Measurements from ENCODE around the gene SELENOS.

The SELENOS gene

DNA sequence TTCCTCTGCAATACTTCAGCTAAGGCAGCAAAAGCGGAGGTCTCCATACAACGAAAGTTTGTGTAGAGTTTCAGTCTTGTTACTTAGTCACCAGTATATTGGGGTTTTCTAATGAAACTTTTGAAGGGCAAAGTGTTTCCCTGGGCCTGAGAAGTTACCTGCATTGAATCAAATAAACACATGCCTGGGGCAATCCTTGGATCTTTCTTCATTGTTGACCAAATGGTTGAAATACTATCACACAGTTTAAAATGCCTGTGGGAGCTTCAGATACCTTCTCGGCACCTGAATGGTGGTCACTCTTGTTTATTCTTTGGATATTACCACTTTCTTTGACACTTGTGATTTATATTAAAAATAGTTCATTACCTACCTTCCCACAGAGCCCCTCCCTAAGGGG is 24.4 kb downstream of the SELENOS start:
- in situ Hi-C loops (cut with HindIII; ENCODE audit: low sequenced_read_pairs), result no loop called here

DNA sequence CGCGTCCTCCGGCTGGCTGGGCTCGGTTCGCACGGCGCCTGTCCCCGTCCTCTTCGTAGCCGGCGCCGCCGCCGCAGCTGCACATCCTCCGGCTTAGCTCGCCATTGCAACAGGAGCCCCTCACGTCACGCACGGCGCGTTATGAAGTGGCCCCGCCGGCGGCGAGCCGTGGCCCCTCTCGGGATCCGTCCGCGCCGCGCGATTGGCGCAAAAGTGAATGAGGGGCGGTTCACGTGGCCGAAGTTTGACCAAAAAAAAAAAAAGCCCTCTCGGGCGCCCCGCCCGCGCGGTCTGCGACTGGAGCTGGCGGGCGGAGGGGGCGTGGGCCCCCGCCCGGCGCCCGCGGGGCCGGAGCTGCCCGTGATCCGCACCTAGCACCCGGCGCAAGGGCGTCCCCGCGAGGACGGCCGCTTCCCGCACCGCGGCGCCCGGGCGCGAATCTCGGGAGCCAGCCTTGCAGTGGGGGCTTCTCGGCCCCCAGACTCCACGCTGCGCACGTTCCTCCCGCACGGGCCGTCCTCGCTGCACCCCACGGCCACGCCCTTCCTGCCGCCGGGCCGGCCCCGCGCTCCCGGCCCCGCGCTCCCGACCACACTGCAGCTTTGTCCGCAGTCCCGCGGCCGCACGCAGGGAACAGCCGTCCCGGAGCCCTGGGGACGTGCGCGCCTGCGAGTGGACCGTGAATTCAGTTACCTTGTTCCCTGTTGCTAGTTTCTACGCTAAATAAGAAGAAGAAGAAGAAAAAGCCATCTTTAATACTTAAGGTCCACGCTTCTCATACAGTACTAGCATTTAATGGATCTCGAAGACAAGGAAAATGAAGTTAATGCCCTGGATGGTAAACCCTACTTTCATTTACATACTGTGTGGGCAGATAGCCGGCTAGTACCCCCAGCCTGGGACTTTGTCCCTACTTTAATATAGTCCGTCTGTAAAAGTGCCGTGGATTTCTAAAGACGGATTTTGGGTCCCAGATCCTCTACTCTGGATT is 25.2 kb downstream of the SELENOS start, which contains the start of gene CHSY1:
Gene CHSY1 (minus strand): TSS at position 219 of the 991 bp plus-strand sequence. CDS start 592 bp downstream, outside the sequence.
- in situ Hi-C loops (cut with HindIII; ENCODE audit: low sequenced_read_pairs), result no loop called here

DNA sequence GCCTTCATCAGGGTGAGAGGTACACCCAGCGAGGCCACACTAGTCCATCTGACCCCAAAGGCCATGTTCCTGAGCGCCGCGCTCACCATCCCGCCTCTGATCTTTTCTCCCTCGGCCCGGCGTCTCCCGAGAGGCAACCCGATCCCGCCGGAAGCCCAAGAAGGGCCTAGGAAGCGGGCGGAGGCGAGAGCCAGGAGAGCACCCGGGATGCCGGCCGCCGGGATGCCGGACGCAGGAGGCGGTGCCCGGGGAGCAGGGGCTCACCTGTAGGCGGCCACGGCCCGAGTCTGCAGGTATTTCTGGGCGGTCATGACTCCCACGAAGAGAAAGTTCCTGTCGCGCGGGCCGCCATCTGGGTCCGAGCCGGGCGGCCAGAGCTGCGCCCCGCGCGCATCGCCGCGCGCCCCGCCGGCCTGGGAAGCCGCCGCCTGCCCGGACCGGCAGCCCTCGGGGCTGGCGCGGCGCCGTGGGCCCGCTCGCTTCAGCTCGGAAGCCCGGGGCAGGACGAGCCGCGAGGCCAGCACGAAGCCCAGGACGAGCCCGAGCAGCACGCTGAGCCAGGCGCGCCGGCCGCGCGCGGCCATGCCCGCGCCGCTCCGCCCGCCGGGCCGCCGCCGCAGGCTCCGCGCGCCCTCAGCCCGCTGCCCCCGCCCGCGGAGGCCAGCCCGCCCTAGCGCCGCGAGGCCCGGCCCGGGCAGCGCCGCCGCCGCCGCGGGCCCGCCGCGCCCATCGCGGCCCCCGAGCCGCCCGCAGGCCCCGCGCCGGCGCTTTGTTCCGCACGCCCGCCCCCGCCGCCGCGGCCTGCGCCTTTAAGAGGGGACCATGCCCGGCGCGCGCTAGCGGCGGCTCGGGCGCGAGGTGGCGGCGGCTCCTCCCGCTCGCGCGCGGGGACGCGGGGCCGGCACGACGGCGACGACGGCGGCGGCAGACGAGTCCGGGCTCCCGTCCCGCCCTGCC is 26.1 kb downstream of the SELENOS start:
- in situ Hi-C loops (cut with HindIII; ENCODE audit: low sequenced_read_pairs), result no loop called here

DNA sequence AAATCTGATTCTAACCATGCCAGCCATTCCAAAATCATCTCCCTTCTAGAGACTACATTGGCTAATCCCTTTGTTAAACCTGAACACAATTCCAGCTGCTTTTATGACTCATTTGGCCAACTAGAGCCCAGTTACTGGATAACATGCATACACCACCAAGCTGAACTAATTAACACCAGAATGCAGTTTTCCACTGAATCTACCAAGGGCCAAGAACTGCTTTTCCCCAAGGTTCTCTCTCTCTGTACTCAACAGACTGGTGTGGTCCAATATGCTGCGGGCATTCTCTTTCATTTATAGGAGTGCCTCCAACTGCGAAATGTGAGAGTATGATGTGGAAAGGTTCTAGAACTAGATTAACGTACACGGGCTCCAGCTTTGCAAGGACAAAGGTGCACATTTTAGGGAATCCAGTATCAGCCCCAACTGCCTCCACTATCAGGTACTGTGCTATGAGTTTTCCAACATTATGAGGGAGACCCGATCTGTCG is 26.9 kb downstream of the SELENOS start:
- in situ Hi-C loops (cut with HindIII; ENCODE audit: low sequenced_read_pairs), result no loop called here

DNA sequence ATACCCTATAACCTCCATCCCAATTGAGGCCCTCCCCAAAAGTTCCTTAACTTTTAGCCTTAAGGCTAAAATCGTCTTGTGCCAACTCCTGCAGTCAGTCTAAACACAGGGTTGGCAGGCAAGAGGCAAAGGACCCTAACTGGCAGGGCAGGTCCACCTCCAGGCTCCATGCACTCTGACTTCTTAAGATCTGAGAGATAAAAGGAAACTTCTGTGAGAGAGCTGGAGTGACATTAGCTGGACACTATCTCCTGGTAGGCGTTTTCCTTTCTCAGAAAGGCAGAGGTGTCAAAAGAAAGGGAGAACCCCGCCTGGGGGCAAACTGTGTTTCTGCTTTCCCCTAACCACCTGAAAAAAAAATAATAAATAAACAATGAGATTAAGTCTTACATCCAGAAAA is 29.0 kb downstream of the SELENOS start:
- in situ Hi-C loops (cut with HindIII; ENCODE audit: low sequenced_read_pairs), result no loop called here

DNA sequence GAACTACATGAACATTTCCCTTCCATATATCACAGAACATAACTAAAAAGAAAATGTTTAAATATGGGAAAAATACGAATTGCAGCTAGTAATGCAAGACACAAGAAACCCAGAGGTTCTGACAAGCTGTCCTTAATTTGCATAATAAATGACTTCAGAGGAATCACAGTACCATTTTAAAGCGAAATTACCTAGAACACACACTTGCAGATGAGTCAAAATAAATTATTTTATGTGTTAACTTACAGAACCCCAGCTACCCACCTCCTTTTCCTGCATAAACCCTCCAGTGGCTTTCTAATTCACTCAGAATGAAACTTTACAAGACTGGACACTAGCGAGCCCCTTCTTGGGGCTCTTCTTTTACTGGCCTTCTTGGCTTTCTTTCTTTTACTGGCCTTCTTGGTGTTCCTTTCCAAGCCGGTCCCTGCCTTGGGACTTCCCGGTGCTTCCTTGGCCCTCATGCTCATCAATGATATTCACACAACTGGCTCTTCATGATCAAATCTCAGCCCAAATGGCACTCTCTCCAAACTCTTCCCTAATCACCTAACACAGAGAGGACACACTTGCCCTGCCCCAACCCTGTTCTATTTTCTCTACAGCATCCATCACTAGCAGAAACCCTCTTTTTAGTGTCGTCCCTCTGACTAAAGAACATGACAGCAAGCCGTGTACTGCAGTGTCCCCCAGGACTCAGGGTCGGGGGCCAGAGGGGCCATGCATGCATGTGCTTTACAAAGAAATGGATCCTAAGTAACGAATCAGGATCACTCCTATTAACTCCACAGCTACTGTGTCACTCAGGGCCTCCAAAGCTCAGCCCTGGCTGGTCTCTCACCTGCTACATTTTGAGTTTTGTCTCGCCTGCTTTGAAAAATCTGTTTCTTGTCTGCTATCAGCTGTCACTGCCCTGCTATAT is 30.2 kb downstream of the SELENOS start:
- in situ Hi-C loops (cut with HindIII; ENCODE audit: low sequenced_read_pairs), result no loop called here

DNA sequence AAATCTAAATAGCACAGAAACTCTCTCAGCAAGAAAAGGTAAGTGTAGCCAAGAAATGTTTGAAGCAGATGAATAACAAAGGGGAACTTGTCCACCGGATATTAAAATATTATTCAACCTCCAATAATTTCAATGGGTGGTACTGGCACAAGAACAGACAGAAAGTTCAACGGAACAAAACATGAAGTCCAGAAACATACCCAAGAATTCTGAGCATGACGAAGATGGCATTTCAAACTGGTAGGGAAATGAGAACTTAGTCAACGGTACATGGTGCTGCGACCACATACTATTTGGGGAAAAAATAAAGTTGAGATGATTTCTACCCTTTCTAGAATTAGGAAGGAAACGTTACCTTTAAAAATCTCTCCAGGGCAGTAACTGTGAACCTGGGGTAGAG is 30.9 kb downstream of the SELENOS start:
- in situ Hi-C loops (cut with HindIII; ENCODE audit: low sequenced_read_pairs), result no loop called here

DNA sequence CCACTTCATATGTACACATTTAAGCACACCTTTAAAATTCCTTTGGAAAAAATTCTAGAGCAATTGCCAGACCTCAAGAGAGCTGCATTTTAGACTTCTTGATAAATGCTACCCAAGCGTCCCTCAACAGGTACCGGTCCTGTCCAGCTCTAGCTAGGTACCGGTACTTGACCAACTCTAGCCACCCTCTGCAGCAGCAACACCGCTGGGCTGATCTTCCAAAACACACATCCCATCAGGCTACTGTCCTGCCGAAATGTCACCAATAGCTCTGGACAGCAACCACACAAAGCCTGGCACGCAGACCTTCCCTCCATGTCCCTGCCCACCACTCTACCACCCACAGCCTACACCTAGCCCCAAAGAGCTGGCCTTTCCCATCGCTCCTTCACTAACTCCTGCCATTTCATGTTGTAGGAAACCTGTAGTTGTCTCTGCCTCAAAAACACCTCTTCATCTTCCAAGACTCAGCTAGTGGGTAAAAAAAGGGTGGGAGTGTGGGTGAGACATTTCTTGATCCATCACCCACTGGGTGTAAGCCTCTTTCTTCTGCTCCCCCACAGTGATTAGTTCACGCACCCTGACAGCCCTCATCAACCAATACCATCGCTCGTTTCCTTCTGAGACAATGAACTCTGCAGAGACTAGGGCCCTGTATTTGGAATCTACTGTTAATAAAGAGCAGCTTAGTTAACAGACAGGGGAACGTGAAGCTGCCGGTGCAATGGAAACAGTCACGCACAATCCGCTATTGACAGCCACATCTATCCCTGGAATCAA is 32.2 kb downstream of the SELENOS start:
- in situ Hi-C loops (cut with HindIII; ENCODE audit: low sequenced_read_pairs), result loop anchor here (5.0 kb wide), 1 partner anchor 53 kb away; no protein-coding TSS in a partner anchor

DNA sequence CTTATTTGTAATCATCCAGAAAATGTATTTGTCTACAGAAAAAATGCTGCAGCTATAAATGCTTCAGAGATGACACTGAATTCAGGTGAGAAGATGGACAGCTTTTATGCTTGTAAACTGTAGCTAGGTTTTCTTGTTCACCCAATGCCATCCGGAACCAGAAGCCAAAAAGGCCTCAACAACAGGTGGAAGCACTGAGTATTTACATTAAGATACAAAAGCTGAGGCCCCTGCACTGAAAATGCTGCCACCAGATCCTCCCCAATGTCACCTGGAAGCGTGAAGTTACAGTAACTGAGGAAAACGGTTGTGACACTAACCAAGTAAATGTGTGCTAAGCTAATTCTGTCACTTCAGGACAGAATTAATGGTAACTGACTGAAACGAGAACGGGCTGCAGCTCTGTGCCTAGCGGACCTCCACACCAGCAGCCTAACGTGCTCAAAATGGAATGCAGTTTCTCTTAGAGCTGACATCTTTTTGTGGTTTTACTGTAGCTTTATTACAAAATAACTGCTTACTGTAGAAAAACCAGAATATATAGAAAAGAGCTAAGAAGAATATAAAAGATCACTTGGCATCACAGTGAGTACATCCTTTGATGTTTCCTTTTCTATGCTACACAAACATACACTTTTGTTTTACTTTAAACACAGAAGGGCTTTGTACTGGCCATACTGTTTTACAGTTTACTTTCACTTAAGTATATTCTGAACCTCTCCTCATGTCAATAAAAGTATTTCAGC is 33.1 kb downstream of the SELENOS start:
- in situ Hi-C loops (cut with HindIII; ENCODE audit: low sequenced_read_pairs), result loop anchor here (5.0 kb wide), 1 partner anchor 52 kb away; no protein-coding TSS in a partner anchor

DNA sequence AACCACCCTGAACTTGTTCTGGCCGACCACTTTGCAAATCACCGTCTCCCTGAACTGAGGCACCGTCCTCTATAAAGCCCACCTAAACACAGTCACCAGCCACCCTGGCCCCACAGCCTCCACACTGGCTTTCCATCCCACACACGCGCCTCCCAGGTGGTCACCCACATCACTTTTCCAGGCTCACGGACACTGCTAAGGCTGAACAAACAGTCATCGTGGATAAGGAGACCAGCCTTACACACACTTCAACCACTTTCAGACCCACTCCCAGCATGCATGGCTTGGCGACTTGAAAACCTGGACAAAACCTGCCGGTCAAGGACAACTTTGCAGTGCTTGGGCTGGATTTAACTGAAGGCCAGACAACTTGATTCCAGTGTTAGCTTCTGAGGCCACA is 33.9 kb downstream of the SELENOS start:
- in situ Hi-C loops (cut with HindIII; ENCODE audit: low sequenced_read_pairs), result loop anchor here (5.0 kb wide), 1 partner anchor 51 kb away; no protein-coding TSS in a partner anchor

DNA sequence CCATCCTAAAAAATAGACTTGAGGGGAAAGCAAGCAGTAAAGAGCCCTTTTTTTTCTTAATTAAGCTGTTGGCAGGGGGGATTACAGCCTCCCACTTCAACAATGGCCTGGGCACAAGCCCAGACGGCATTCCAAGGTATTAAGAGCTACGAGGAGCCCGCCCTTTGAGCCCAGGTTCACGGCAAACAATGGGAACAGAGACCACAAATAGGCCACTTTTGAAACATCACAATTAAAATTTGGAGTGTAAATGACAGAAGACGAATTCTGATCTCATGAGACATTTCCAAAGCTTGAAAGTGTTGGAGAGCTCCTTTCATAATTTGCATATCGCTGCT is 34.3 kb downstream of the SELENOS start:
- in situ Hi-C loops (cut with HindIII; ENCODE audit: low sequenced_read_pairs), result loop anchor here (5.0 kb wide), 1 partner anchor 51 kb away; no protein-coding TSS in a partner anchor

DNA sequence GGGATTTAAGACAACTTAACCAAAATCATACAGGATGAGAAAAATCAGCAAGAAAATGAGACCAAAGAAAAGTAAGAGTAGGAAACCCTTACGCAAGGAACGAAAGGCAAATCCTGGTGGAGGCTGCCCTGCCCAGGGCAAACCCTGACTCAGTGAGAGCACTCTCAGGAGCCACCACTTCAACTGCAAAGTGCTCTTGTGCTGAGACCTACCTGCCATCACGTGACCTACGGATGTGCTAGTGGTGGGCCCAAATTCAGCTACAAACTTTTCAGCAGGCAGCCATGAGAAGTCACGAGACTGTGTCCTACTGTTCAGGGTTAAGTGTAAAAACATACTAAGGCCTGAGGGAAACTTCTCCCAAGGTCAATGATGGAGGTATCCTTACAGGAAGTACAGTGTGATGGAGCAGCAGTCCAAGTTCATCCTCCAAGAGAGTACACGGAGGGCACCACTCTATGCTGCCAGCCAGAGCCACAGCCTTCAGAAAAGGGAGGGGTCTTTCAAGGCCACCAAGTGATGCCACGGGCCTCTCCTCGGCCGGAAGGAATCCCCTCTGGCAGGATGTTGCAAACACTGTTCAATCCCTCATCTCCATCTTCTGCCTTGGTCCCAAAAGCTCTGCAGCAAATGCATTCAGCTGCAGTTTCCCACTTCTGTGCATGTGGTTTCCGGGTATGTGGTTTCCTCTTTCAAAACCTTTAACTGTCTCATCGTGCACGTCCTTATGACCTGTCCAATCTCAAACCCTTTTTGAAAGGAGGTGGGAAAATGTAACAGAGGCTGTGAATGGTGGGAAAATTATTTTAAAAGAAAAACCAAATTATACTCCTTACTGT is 34.9 kb downstream of the SELENOS start:
- in situ Hi-C loops (cut with HindIII; ENCODE audit: low sequenced_read_pairs), result loop anchor here (5.0 kb wide), 1 partner anchor 50 kb away; no protein-coding TSS in a partner anchor

DNA sequence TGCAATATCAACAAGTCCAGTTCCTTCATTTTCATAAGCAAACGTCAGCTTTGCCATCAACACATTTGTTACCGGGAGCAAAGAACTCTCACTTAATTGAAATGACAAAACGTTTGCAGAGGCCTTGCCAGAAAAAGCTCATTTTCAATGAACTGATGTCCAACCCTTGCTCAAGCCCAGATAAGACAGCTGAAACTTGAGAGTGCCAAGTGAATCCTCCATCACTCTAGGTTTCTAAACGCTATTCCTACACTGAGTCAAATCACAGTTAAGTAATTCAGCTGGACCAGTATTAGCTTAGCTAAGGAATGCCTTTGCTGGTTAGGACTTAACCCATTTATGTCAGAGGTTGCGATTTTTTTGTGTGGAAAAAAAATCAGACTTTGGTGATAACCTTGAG is 36.9 kb downstream of the SELENOS start:
- in situ Hi-C loops (cut with HindIII; ENCODE audit: low sequenced_read_pairs), result loop anchor here (5.0 kb wide), 1 partner anchor 48 kb away; no protein-coding TSS in a partner anchor

DNA sequence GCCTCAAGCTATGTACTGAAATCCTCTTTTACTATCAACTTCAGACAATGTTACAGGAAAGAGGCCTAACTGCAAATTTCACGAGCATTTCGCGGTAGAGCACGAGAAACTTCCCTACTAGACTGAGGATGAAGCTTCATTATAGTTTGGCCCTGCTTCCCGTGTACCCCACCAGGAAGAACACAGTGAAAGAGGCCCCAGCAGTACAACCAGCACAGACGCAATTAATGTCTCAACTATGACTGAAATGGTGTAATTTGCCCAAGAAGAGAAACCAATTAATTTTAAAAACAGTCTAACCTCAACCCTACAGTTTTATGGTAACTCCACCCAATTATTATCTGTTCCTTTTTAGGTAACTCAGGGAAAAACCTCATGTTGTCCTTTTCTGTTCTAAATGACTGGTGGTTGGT is 37.6 kb downstream of the SELENOS start:
- in situ Hi-C loops (cut with HindIII; ENCODE audit: low sequenced_read_pairs), result loop anchor here (5.0 kb wide), 1 partner anchor 47 kb away; no protein-coding TSS in a partner anchor

DNA sequence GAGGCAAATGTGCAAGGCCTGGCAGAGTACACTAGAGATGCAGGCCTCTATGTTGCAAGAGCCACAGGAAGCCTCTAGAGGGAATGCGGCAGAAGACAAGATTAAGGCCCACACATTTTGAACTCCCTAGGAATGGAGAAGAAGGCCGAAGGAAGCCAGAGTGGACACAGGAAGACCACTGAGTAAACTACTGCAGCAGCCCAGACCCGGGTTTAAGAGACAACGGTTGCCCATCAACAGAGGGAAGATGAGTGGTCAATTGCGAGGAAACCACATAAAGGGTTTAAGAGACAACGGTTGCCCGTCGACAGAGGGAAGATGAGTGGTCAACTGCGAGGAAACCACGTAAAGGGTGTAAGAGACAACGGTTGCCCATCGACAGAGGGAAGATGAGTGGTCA is 40.0 kb downstream of the SELENOS start:
- in situ Hi-C loops (cut with HindIII; ENCODE audit: low sequenced_read_pairs), result no loop called here

DNA sequence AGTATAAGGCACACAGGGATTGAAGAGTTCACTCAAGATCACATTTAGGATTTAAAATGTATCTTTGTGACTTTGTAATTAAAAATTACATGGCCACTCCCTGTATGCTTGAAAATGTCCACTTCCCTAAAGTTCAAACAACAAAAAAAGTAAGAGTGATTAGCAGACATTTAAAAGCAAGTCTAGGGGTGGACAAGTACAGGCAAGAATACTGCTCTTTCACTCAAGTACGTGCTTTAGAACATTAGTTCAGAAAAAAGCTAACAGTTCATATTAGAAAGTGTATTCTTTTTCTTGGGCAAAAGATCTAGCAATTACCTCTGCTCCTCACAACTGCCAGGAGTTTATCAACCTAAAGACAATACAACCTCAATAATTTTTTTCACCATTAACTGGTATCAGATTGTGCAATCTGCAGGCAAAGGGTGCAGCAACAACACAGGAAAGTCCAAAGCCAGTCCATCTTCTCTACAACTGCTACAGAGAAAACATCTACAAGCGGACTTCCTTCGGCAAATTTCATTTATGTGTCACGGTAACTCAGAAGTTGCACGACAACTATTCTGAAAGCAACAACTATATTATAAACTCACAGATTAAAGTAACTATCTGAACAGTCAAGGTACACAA is 43.5 kb downstream of the SELENOS start:
- in situ Hi-C loops (cut with HindIII; ENCODE audit: low sequenced_read_pairs), result no loop called here

DNA sequence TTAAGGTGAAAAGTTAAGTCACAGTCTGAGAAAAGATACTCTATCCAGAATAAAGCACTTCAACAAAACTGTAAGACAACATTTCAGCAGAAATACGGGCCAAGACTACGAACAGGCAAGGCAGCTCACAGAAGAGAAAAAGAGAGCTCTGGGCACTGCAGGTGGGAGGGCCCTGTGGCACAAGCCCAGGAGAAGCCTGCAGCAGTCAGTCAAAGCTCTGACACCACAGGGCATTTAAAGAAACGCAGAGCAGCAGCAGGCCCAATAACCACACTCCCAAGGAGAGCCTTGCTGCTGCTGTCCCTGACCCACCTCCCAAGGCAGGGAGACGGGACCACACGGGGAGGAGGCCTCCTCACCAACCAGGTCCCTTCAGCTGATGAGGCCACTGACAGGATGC is 44.6 kb downstream of the SELENOS start:
- in situ Hi-C loops (cut with HindIII; ENCODE audit: low sequenced_read_pairs), result no loop called here
